Left ventricle myocardium inferior (tissue), 1 donor: Measurements from ENCODE around the gene RHOH. TPM values are rescaled to one million over a fixed set of nuclear protein-coding genes. Genes with fewer than 3 reads are reported as not detected.

Experiments used
- DNase-seq: peaks from one replicate; pipeline ENCODE4 v3.0.0-alpha.2; 2020
- H3K27ac ChIP-seq: fragments of 200-600 bp; replicated peaks from 2 replicates; pipeline ENCODE4 v1.8.0; 2021
- H3K27me3 ChIP-seq: fragments of 200-600 bp; 2 replicates; pipeline ENCODE4 v1.8.0; 2021; ENCODE audit warnings: low read depth
- H3K36me3 ChIP-seq: fragments of 200-600 bp; 2 replicates; pipeline ENCODE4 v1.8.0; 2021
- H3K4me1 ChIP-seq: fragments of 200-600 bp; 2 replicates; pipeline ENCODE4 v1.8.0; 2021
- H3K4me3 ChIP-seq: fragments of 200-600 bp; 2 replicates; pipeline ENCODE4 v1.8.0; 2021; ENCODE audit warnings: mild to moderate bottlenecking, moderate library complexity
- H3K9me3 ChIP-seq: fragments of 200-600 bp; replicated peaks from 2 replicates; pipeline ENCODE4 v1.8.0; 2021
- intact Hi-C: fragments of 100-400 bp; cut with micrococcal nuclease; formaldehyde crosslinking; loops from one replicate; pipeline ENCODE4 v1.11.0; 2022
- total RNA-seq: library from RNA; stranded (reverse); fragmentation: NEBNext Ultra II Directional; extraction: Animal tissue kit (Norgen Biotek cat#: 25700); gene quantifications from one replicate; pipeline ENCODE4 v1.2.1, GENCODE V29; 2021
- TF ChIP-seq, protein P1 (sequence below): fragments of 200-600 bp; IDR thresholded peaks from 2 replicates; pipeline ENCODE4 v1.8.0; 2021; ENCODE audit warnings: antibody characterized with exemption, mild to moderate bottlenecking, borderline replicate concordance
- donor health status: DM: no; HTN: yes; CAD: no; lungs with severe emphysema.

The RHOH gene
- total RNA-seq, 1 donor from 2014 or later, result 0.41 TPM

DNA sequence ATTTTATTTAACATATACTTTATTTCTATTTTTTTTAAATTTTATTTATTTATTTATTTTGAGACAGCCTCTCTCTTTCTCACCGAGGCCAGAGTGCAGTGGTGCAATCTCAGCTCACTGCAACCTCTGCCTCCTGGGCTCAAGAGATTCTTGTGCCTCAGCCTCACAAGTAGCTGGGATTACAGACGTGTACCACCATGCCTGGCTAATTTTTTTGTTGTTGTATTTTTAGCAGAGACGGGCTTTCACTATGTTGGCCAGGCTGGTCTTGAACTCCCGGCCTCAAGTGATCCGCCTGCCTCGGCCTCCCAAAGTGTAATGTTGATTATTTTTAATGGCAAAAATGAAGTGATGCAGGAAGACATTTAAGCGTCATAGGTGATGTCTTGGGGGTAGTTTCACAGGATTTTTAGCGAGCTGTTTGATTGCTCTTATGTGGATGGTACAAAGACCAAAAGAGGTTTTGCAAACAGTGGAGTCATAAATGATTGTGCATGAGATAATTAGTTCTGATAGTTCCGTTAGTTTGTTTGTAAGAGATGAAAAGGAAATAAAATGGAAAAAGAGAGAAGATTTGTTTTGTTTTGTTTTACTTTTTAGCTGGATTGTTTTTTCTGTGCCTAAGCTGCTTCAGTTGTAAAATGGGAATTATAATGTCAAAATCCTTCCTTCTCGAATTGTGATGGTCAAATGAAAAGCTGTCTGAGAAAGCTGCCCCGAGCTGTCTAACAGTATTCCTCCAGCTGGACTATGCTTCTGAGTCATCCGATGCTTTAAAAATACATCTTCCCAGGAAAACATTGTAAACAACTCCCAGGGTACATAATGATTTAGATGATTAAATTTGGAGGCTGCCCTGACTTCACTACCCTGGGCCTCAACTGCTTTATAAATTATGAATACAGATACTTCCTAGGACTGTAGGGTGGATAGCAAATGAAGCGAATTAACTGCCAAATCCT is 14.7 kb downstream of the RHOH start:
- Histone ChIP-seq H3K27me3 (no peaks in the 10 kb centered on the region), H3K4me3 (no peak overlapping the region), H3K4me1 (no peaks in the 10 kb centered on the region), H3K27ac (no peak overlapping the region), H3K9me3 (no peaks in the 10 kb centered on the region), H3K36me3 (no peaks in the 10 kb centered on the region)
- intact Hi-C loops, result no loop called here
- TF ChIP-seq, protein P1, sequence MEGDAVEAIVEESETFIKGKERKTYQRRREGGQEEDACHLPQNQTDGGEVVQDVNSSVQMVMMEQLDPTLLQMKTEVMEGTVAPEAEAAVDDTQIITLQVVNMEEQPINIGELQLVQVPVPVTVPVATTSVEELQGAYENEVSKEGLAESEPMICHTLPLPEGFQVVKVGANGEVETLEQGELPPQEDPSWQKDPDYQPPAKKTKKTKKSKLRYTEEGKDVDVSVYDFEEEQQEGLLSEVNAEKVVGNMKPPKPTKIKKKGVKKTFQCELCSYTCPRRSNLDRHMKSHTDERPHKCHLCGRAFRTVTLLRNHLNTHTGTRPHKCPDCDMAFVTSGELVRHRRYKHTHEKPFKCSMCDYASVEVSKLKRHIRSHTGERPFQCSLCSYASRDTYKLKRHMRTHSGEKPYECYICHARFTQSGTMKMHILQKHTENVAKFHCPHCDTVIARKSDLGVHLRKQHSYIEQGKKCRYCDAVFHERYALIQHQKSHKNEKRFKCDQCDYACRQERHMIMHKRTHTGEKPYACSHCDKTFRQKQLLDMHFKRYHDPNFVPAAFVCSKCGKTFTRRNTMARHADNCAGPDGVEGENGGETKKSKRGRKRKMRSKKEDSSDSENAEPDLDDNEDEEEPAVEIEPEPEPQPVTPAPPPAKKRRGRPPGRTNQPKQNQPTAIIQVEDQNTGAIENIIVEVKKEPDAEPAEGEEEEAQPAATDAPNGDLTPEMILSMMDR, result no peak
- DNase-seq, result no peak

DNA sequence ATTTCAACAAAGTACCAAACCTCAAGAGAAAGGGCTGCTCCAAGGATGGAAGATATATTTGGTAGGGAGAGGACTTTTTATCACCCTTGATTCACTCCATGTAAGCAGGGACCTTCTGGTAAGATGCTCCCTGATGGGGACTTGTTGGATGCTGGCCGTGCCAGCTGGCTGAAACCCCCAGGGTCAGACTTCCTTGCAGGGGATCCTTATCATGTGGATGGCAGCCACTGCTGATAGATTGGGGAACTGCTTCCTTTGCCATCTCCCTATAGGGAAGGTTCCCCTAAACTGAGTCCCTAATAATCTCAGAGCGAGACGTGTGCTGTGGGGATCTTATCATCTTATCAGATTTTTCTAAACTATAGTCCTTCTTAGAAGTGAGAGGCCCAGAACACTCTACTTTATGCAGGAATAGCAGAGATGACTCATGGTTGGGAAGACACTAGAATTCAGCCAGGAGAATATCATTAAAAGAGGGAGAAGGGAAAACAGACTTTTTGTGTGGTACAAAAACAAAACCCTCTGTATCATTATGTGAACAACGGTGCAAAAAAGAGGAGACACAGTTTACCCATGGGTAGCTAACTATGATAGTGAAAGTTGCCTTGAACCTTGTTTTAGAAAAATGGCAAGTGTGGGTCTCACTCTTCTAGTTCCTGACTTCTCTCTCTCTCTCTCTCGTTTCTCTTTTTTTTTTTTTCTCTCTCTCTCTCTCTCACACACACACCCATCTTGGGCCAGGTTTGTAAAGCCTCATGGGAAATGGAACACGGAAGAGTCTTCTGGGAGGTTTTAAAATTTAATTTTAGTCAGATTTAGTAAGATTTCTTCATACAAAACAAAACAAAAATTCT is 16.1 kb downstream of the RHOH start:
- TF ChIP-seq, protein P1, result no peak
- intact Hi-C loops, result no loop called here
- Histone ChIP-seq H3K36me3 (no peaks in the 10 kb centered on the region), H3K4me1 (no peaks in the 10 kb centered on the region), H3K27me3 (no peaks in the 10 kb centered on the region), H3K4me3 (no peak overlapping the region), H3K9me3 (no peaks in the 10 kb centered on the region), H3K27ac (no peak overlapping the region)
- DNase-seq, result no peak

DNA sequence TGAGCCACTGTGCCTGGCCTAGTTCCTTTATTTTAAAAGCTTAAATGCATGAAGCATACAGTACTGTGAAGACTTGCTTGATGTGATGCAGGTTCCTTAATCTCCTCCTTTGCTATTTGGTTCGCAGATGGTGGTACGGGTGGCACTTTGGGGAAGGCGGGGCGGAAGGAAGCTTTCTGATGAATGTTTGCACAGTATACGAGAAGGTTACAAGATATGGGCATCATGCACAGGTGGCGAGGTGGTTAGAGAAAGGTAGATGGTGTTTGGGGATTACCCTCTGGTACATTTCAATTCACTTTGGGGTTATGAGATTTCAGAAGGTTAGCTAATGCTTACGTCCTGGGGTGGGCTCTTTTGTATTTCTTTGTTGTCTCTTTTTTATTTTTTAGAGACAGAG is 17.2 kb downstream of the RHOH start:
- DNase-seq, result no peak
- no peaks in the 10 kb centered on the region for H3K4me1 ChIP-seq
- no peaks in the 10 kb centered on the region for H3K27me3 ChIP-seq
- H3K9me3 ChIP-seq, result no peaks in the 10 kb centered on the region
- TF ChIP-seq, protein P1, result no peak
- no peaks in the 10 kb centered on the region for H3K36me3 ChIP-seq
- intact Hi-C loops, result no loop called here
- H3K27ac ChIP-seq, result no peak overlapping the region
- H3K4me3 ChIP-seq, result no peak overlapping the region

DNA sequence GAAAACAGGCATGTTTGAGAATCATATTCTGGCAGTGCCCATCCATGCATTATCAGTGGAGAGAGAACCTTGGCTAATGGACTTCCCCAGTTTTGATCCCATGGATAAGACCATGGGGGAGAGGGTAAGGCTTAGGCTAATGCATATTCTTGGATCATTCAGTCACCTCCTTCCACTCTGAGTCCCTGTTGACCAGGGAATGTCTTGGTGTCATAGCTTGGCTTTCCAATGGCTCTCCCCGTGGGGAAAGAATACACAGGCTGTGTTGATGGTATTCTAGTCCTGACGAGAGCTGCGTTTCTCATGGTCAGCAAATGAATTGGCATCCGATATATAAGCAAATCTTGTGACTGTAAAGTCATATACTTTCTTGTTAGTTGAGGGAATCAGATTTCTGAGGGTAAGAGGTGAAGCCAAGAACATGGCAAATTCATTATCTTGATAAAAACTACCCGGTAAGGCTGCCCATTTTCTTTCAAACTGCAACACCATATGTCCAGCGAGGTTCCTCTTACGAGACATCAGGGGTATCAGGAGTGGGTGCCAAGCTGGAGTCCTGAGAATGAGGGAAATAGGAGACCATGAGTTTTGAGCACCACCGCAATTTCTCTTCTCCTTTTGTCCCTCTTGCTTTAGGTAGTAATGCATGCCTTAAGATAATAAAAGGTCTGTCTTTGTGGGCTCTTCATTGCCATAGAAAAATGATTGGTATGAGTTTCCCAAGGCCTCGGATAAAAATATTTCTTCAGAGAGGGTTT is 18.0 kb downstream of the RHOH start:
- TF ChIP-seq, protein P1, result no peak
- intact Hi-C loops, result no loop called here

More for the DNA sequence above, 18.0 kb downstream of the RHOH start:
- Histone ChIP-seq H3K9me3 (no peaks in the 10 kb centered on the region), H3K36me3 (no peaks in the 10 kb centered on the region), H3K4me1 (no peaks in the 10 kb centered on the region), H3K27me3 (no peaks in the 10 kb centered on the region), H3K4me3 (no peak overlapping the region), H3K27ac (no peak overlapping the region)
- no peak for DNase-seq
